Dedifferentiated amniotic fluid mesenchymal stem cell (primary cell): ENCODE results near the gene UXS1.
"Not testable (repeated sequence)": the region's sequence is repeated elsewhere in the genome, so short reads cannot be mapped to it uniquely, and the experiment has no call there.

Experiments
- DNase-seq: peaks from one replicate; pipeline ENCODE4 v3.0.0-alpha.2; 2016; ENCODE audit errors: extremely low spot score

UXS1 gene

GRCh38 chr2:106193977-106194778, at the start of gene UXS1:
UXS1 (minus strand) TSS chr2:106194301; CDS start chr2:106194241, 60 bp downstream.
- peak; percentile 96 for DNase-seq

DNA sequence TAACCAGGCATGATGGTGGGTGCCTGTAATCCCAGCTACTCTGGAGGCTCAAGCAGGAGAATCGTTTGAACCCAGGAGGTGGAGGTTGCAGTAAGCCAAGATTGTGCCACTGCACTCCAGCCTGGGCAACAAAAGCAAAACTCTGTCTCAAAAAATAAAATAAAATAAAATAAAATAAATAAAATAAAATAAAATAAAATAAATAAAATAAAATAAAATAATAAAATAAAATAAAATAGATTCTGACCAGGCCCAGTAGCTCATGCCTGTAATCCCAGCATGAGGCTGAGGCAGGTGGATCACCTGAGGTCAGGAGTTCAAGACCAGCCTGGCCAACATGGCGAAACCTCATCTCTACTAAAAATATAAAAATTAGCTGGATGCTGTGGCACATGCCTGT, 45.4 kb upstream of the UXS1 start:
- not testable (repeated sequence) for DNase-seq

GRCh38 chr2:106235392-106235791, 41.3 kb upstream of the UXS1 start:
- not testable (repeated sequence) for DNase-seq

DNA sequence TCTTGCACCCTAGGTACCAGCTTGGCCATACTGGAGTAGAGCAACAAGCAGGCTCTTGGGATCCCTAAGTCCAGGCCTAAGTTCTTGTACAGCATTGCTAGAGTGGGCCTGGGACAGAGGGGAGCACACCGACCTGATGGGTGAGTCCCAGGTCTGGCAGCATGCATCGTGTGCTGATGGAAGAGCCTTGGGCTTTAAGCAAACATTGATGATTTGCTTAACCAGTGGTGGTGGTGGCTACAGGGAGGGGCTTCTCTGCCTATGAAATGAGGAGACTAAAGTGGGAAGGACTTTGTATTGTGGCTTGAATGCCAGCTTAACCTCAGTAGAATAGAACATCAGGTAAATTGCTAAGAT, 39.2 kb upstream of the UXS1 start:
- DNase-seq = no peak

DNA sequence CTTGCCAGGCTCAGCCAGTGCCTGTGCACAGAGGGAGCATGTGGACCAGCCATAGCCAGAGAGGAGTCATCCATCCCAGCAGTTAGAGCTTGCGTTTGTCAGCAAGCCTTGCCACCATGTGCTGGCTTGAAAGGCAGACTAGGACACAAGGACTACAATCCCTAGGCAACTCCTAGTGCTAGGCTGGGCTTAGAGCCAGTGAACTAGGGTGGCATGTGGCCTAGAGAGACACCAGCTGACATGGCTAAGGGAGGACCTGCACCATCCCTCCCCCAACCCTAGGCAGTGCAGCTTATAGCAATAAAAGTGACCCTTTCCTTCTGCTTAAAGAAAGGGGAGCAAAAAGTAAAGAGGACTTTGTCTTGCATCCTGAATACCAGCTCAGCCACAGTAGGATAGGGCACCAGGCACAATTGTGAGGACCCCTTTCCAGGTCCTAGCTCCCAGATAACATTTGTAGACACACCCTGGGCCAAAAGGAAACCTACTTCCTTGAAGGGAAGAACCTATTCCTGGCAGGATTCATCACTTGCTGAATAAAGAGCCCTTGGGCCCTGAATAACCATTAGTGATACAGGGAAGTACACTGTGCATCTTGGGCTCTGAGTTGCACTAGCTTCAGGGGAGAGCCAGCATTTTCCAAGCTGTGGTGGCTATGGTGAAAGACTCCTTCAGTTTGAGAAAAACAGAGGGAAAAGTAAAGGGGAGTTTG, 38.7 kb upstream of the UXS1 start:
- DNase-seq = no peak

DNA sequence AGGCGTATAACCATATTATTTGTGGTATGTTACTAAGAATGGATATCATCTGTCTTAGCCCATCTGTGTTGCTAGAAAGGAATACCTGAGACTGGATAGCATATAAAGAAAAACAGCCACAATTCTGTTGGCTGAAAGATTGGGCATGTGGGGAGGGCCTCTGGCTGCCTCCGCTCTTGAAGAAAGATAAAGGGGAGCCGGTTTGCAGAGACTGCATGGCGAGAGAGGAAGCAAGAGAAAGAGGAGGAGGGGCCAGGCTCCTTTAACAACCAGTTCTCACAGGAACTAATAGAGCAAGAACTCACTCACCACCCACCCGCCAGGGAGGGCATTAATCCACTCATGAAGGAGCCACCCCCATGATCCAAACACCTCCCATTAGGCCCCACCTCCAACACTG, 29.2 kb upstream of the UXS1 start:
- no peak for DNase-seq

DNA sequence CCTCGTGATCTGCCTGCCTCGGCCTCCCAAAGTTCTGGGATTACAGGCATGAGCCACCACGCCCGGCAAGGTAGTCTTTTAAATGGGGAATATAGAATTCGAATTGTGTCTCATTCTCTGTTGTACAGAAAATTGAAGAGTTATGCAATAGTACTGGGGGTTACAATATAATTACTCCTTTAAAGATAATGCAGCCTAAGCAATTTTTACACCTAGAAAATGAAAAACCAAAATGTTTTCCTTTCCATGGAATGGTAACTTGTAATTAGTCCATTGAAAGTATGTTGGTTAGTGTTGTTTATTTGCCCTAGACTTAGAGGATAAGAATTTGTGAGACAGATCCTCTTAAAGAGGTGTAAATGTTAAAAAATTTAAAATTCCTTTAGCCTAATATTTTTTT, 28.0 kb upstream of the UXS1 start:
- not testable (repeated sequence) for DNase-seq

DNA sequence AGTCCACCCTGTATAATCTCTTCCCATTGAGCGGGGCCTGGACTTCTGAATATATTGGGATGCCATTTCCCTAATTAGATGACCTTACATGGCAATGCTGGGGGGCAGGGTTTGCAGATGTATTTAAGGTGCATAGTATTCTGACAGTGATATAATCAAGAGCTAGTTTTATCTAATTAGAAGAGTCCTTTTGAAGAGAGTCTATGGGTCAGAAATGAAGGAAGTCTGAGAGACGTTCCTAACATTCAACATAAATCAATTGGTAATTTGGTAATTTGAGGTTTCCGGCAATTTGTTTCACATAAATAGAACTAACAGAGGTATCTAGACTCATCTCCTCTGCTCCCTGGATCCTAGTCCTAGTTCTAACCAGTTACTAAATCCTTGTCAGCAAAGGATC, 25.7 kb upstream of the UXS1 start:
- no peak for DNase-seq

DNA sequence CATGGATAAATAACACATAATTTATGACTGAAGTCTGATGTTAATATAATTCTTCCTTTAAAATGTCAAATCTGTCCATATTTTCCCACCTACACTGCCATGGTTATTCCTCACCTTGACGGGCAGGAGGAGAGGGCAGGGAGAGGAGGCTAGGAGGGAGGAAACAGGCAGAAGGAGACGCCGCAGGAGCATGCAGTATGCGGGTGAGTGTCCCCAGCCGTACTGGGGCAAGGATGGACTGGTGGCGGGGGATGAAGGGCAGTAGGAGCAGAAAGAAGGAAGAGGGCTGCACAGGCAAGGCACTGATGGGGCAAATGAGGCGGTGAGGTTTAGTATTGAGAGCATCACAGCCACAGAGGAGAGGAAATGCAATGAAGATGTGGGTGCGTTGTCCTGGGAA, 25.1 kb upstream of the UXS1 start:
- DNase-seq = not testable (repeated sequence)

DNA sequence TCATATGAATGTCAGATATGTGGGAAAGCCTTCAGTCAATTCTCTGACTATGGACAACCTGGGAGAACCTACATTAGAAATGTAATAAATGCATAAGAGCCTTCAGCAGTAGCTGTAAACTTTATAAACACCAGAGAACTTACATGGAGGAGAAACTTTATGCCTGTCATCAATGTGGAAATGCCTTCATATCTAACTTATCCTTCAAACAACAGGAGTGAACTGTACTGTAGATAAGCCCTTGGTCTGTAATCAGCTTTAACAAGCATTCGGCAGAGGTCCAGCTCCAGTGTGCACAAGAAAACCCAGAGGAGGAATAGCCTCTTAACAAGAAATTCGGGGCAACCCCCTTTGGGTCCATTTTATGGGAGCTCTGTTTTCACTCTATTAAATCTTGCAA, 14.8 kb upstream of the UXS1 start:
- DNase-seq = no peak

GRCh38 chr2:106208399-106208798, 14.3 kb upstream of the UXS1 start:
- DNase-seq = no peak

DNA sequence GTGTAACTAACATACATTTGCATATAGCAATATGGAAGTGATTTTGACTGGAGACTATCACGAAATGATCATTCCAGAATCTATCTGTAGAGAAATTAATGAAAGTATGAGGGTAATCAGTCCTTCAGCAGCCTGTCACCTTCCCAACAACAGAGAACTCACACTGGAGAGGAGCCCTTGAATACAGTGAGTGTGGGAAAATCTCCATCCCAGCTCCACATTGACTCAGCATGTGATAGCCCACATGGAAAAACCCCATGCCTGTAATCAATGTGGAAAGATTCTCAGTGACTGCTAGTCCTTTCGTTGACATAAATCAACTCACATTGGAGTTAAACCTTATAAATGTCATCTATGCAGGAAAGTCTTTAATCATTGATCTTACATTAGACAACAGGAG, 13.1 kb upstream of the UXS1 start:
- no peak for DNase-seq

- no peak for DNase-seq
Observed at GRCh38 chr2:106205488-106205887, 11.4 kb upstream of the UXS1 start.

- DNase-seq = not testable (repeated sequence)
Observed at GRCh38 chr2:106204551-106204950, 10.4 kb upstream of the UXS1 start.

- no peak for DNase-seq
Observed at GRCh38 chr2:106201661-106202060, 7.6 kb upstream of the UXS1 start.

GRCh38 chr2:106197878-106198277, 3.8 kb upstream of the UXS1 start:
- DNase-seq = peak; percentile 76

- no peak for DNase-seq
Observed at GRCh38 chr2:106195981-106196380, 1.9 kb upstream of the UXS1 start.

- no peak for DNase-seq
Observed at GRCh38 chr2:106195456-106195855, 1.4 kb upstream of the UXS1 start.

DNA sequence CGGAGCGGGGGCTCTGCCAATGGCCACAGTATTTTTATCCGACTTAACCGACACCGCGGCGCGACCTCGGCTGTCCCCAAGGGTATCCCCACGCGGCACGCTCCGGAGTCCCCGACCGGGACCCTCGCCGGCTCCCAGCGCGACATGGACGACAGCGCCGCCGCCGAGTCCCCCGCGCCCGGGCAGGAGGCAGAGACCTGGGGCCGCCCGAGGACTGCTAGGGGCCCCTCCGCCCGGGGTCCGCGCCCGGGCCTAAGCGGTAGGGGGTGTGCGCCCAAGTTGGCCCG, 468 bp downstream of the UXS1 start:
- no peak for DNase-seq

- peak; percentile 42 for DNase-seq
Observed at GRCh38 chr2:106192752-106193689, 1.1 kb downstream of the UXS1 start.

- no peak for DNase-seq
Observed at GRCh38 chr2:106191511-106192016, 2.5 kb downstream of the UXS1 start.

DNA sequence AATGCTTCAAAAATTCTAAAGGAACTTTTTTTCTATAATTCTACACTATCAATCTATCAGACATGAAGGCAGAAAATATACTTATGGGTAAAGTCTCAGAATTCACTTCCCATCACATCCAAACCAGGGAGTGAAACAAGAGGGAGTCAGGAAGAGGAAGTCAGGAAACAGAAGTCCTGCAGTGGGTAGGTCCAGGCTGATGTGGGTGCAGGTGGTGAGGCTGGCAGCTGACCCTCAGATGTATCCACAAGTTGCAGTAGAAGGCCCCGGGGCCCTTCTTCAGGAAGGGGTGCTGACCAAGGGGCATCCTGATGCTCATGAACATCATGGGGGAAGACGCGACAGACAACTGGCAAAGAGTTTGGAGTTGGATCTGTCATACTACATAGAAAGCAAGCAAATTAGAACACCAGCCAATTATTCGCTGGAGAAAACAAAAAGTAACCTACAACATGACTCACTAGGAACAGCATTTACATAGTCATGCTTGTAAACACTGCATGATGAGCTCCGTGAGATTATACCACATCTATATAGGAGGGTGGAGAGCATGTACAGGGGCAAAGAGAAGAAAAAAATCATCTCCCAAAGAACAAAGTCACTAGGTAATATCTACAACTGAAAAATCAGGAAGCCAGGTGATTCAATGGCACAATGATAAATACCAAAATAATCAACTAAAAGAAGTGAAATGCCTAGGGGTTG, 4.2 kb downstream of the UXS1 start:
- DNase-seq = peak; percentile 27
